WTC11 (cell line): Measurements from ENCODE around the gene ZFAND3. TPM values are rescaled to one million over a fixed set of nuclear protein-coding genes. Genes with fewer than 3 reads are reported as not detected.

Source experiments
- ATAC-seq: fragments of 200-7000 bp; cut with Tn5 transposase; 2 replicates; pipeline ENCODE4 v1.10.0; 2021; ENCODE audit warnings: mild to moderate bottlenecking, moderate library complexity
- CTCF ChIA-PET: fragments of 300-600 bp; sonication (Branson Sonifier 250); formaldehyde crosslinking; loops from one replicate; lab custom pipeline; 2021; ENCODE audit warnings: antibody characterized with exemption; lab: Charles Lee
- POLR2A ChIA-PET: fragments of 350-600 bp; sonication (Branson Sonifier 250); formaldehyde crosslinking; loops from one replicate; lab custom pipeline; 2021; ENCODE audit warnings: antibody characterized with exemption; lab: Charles Lee
- DNase-seq: peaks from one replicate; pipeline ENCODE4 v3.0.0; 2021; ENCODE audit warnings: low spot score
- H3K27ac Mint-ChIP-seq: 2 replicates; pipeline ENCODE4 v1.8.0; 2021; ENCODE audit warnings: mixed read lengths
- H3K27me3 Mint-ChIP-seq: 2 replicates; pipeline ENCODE4 v1.8.0; 2021; ENCODE audit warnings: low read depth, mild to moderate bottlenecking, moderate library complexity, mixed read lengths
- H3K36me3 Mint-ChIP-seq: 2 replicates; pipeline ENCODE4 v1.8.0; 2021; ENCODE audit warnings: mixed read lengths
- H3K4me1 Mint-ChIP-seq: 2 replicates; pipeline ENCODE4 v1.8.0; 2022; ENCODE audit warnings: mixed read lengths
- H3K4me3 Mint-ChIP-seq: 2 replicates; pipeline ENCODE4 v1.8.0; 2021; ENCODE audit warnings: mild to moderate bottlenecking, moderate library complexity, mixed read lengths
- H3K9me3 Mint-ChIP-seq: 2 replicates; pipeline ENCODE4 v1.8.0; 2021; ENCODE audit warnings: mixed read lengths
- AR ChIP-seq: fragments of 250-450 bp; sonication (Bioruptor Pico); IDR thresholded peaks from 2 replicates; pipeline ENCODE4 v1.9.0; 2021; ENCODE audit warnings: mild to moderate bottlenecking
- CDX4 ChIP-seq: fragments of 250-450 bp; sonication (Bioruptor Pico); IDR thresholded peaks from 2 replicates; pipeline ENCODE4 v1.9.0; 2021; ENCODE audit warnings: moderate library complexity, mild to moderate bottlenecking, inconsistent platforms, borderline replicate concordance
- CTCF ChIP-seq: fragments of 200-600 bp; IDR thresholded peaks from 2 replicates; pipeline ENCODE4 v1.8.0; 2022; ENCODE audit warnings: antibody characterized with exemption
- ELF4 ChIP-seq: sonication (generic); formaldehyde crosslinking; IDR thresholded peaks from 2 replicates; pipeline ENCODE4 v1.8.1; 2022; ENCODE audit warnings: low read depth, mild to moderate bottlenecking, moderate library complexity, missing genetic modification reagents
- GABPB1 ChIP-seq: sonication (generic); formaldehyde crosslinking; IDR thresholded peaks from 2 replicates; pipeline ENCODE4 v1.8.1; 2023; ENCODE audit warnings: mild to moderate bottlenecking, missing genetic modification reagents
- HMGXB4 ChIP-seq: sonication (generic); formaldehyde crosslinking; IDR thresholded peaks from 2 replicates; pipeline ENCODE4 v1.8.1; 2023; ENCODE audit warnings: mild to moderate bottlenecking, moderate library complexity, missing genetic modification reagents
- JUN ChIP-seq: sonication (generic); formaldehyde crosslinking; IDR thresholded peaks from 2 replicates; pipeline ENCODE4 v1.8.0; 2023; ENCODE audit warnings: mild to moderate bottlenecking, missing genetic modification reagents
- KAT7 ChIP-seq: sonication (generic); formaldehyde crosslinking; IDR thresholded peaks from 2 replicates; pipeline ENCODE4 v1.8.1; 2023; ENCODE audit warnings: missing genetic modification reagents, mild to moderate bottlenecking, borderline replicate concordance
- MLX ChIP-seq: sonication (generic); formaldehyde crosslinking; IDR thresholded peaks from 2 replicates; pipeline ENCODE4 v1.8.1; 2023; ENCODE audit warnings: mild to moderate bottlenecking, missing genetic modification reagents, moderate library complexity
- NFE2L1 ChIP-seq: sonication (generic); formaldehyde crosslinking; IDR thresholded peaks from 2 replicates; pipeline ENCODE4 v1.8.1; 2023; ENCODE audit warnings: missing genetic modification reagents
- NR1H2 ChIP-seq: sonication (generic); formaldehyde crosslinking; IDR thresholded peaks from 2 replicates; pipeline ENCODE4 v1.9.0; 2021; ENCODE audit warnings: mild to moderate bottlenecking, moderate library complexity, missing genetic modification reagents
- PRDM15 ChIP-seq: sonication (generic); formaldehyde crosslinking; IDR thresholded peaks from 2 replicates; pipeline ENCODE4 v1.8.0; 2022; ENCODE audit warnings: missing genetic modification reagents
- PREB ChIP-seq: sonication (generic); formaldehyde crosslinking; IDR thresholded peaks from 2 replicates; pipeline ENCODE4 v1.8.1; 2022; ENCODE audit warnings: mild to moderate bottlenecking, missing genetic modification reagents, moderate library complexity, borderline replicate concordance
- TCF7 ChIP-seq: sonication (generic); formaldehyde crosslinking; IDR thresholded peaks from 2 replicates; pipeline ENCODE4 v1.8.0; 2022; ENCODE audit warnings: mild to moderate bottlenecking, low read depth, missing genetic modification reagents, moderate library complexity
- ZNF512 ChIP-seq: sonication (generic); formaldehyde crosslinking; IDR thresholded peaks from 2 replicates; pipeline ENCODE4 v1.8.1; 2022; ENCODE audit warnings: missing genetic modification reagents, borderline replicate concordance
- total RNA-seq: library from RNA; stranded (reverse); gene quantifications from 3 replicates; pipeline ENCODE4 v1.2.3, GENCODE V29; 2021

Gene ZFAND3
- total RNA-seq, 1 experiment from 2014 or later = 50.3 TPM

GRCh38 chr6:38057994-38058393, 238.5 kb downstream of the ZFAND3 start:
- no peak for DNase-seq
- ATAC-seq = no peak
- CTCF ChIA-PET = no interaction called here

GRCh38 chr6:38062066-38062465, 242.5 kb downstream of the ZFAND3 start:
- DNase-seq (no peak), ATAC-seq (no peak)
- H3K27me3 Mint-ChIP-seq = no peaks in the 10 kb centered on the region
- POLR2A ChIA-PET = no interaction called here
- H3K27ac Mint-ChIP-seq = no peak overlapping the region
- no peaks in the 10 kb centered on the region for H3K9me3 Mint-ChIP-seq
- CTCF ChIA-PET = no interaction called here
- peaks cover 7% of the 10 kb centered on the region for H3K36me3 Mint-ChIP-seq
- peaks cover 13% of the 10 kb centered on the region for H3K4me1 Mint-ChIP-seq
- H3K4me3 Mint-ChIP-seq = no peak overlapping the region
- TF ChIP-seq GABPB1 (CRISPR knock-in tag) (no peak), CTCF (no peak), KAT7 (CRISPR knock-in tag) (no peak)

More at GRCh38 chr6:38057994-38058393, 238.5 kb downstream of the ZFAND3 start:
- no peak for TF ChIP-seq HMGXB4 (CRISPR knock-in tag)
- no peak for TF ChIP-seq MLX (CRISPR knock-in tag)
- TF ChIP-seq CDX4 (CRISPR knock-in tag) = no peak
- no peak for TF ChIP-seq ZNF512 (CRISPR knock-in tag)
- TF ChIP-seq NFE2L1 (CRISPR knock-in tag) = no peak
- no peak for TF ChIP-seq AR (CRISPR knock-in tag)
- no peak for TF ChIP-seq ELF4
- no peak for TF ChIP-seq TCF7 (CRISPR knock-in tag)
- TF ChIP-seq NR1H2 (CRISPR knock-in tag) = no peak
- no peaks in the 10 kb centered on the region for H3K36me3 Mint-ChIP-seq
- H3K4me1 Mint-ChIP-seq = peaks cover 32% of the 10 kb centered on the region
- no peak overlapping the region for H3K27ac Mint-ChIP-seq
- POLR2A ChIA-PET = no interaction called here
- no peak overlapping the region for H3K4me3 Mint-ChIP-seq
- no peaks in the 10 kb centered on the region for H3K27me3 Mint-ChIP-seq
- no peaks in the 10 kb centered on the region for H3K9me3 Mint-ChIP-seq

GRCh38 chr6:38063973-38064372, 244.4 kb downstream of the ZFAND3 start:
- ATAC-seq (no peak), DNase-seq (no peak)
- Mint-ChIP-seq H3K36me3 (peaks cover 7% of the 10 kb centered on the region), H3K4me3 (no peak overlapping the region), H3K27ac (no peak overlapping the region), H3K4me1 (peaks cover 16% of the 10 kb centered on the region), H3K9me3 (no peaks in the 10 kb centered on the region), H3K27me3 (no peaks in the 10 kb centered on the region)
- ChIA-PET CTCF (no interaction called here), POLR2A (no interaction called here)
- TF ChIP-seq JUN (CRISPR knock-in tag) (no peak), PRDM15 (CRISPR knock-in tag) (peak; percentile 54; the same call in 1 of the 2 replicates), PREB (CRISPR knock-in tag) (no peak)
- TF ChIP-seq, all 79 proteins: peak for 1
